SH-SY5Y (cell line): Measurements from ENCODE around the gene ZCCHC10.

Experiments
- GATA2 ChIP-seq: IDR thresholded peaks from 2 replicates; pipeline ENCODE4 v1.6.1; 2011; ENCODE audit warnings: mild to moderate bottlenecking, low read depth, low read length
- GATA3 ChIP-seq: IDR thresholded peaks from 2 replicates; pipeline ENCODE4 v1.6.1; 2011; ENCODE audit warnings: low read depth, mild to moderate bottlenecking, low read length, moderate library complexity

- no peak for TF ChIP-seq GATA2
- no peak for TF ChIP-seq GATA3
Observed at GRCh38 chr5:133056891-133057290, 30.5 kb upstream of the ZCCHC10 start.
